ENCODE results near the gene OR2L5. TPM values are rescaled to one million over a fixed set of nuclear protein-coding genes. Genes with fewer than 3 reads are reported as not detected.

The OR2L5 gene, protein sequence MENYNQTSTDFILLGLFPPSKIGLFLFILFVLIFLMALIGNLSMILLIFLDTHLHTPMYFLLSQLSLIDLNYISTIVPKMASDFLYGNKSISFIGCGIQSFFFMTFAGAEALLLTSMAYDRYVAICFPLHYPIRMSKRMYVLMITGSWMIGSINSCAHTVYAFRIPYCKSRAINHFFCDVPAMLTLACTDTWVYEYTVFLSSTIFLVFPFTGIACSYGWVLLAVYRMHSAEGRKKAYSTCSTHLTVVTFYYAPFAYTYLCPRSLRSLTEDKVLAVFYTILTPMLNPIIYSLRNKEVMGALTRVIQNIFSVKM
- not detected for total RNA-seq

GRCh38 chr1:248013229-248013710, at the start of gene OR2L5:
TSS of gene OR2L5 (plus strand) at chr1:248013660. CDS start at chr1:248021948, 8,288 bp downstream.
- Histone ChIP-seq H3K9me3 (peaks cover 0 to 35% (median 14%) of the 10 kb centered on the region in 4 donors), H3K4me3 (no peak within 1 kb of the TSS), H3K27ac (replicated peaks in 1 of 4) (no peak within 1 kb of the TSS), H3K27me3 (no peaks in the 10 kb centered on the region), H3K36me3 (no peaks in the 10 kb centered on the region), H3K4me1 (no peaks in the 10 kb centered on the region)
- intact Hi-C loops (cut with DNase I) = no loop called here
- WGBS = 84% methylated on average over 2 of the region's 2 CpGs
- no peak for DNase-seq (ENCODE audit: extremely low spot score)
- TF ChIP-seq, protein P1, sequence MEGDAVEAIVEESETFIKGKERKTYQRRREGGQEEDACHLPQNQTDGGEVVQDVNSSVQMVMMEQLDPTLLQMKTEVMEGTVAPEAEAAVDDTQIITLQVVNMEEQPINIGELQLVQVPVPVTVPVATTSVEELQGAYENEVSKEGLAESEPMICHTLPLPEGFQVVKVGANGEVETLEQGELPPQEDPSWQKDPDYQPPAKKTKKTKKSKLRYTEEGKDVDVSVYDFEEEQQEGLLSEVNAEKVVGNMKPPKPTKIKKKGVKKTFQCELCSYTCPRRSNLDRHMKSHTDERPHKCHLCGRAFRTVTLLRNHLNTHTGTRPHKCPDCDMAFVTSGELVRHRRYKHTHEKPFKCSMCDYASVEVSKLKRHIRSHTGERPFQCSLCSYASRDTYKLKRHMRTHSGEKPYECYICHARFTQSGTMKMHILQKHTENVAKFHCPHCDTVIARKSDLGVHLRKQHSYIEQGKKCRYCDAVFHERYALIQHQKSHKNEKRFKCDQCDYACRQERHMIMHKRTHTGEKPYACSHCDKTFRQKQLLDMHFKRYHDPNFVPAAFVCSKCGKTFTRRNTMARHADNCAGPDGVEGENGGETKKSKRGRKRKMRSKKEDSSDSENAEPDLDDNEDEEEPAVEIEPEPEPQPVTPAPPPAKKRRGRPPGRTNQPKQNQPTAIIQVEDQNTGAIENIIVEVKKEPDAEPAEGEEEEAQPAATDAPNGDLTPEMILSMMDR (IDR thresholded peaks at IDR 0.05) = no peak
- no peak for TF ChIP-seq EP300 (IDR thresholded peaks at IDR 0.05)

GRCh38 chr1:247964933-247965332, 48.5 kb upstream of the OR2L5 start, which contains the start of gene OR2AK2:
TSS of gene OR2AK2 (plus strand) at chr1:247965233. CDS start at chr1:247965377, 144 bp downstream.
- Histone ChIP-seq H3K27me3 (no peaks in the 10 kb centered on the region), H3K9me3 (no peaks in the 10 kb centered on the region), H3K4me1 (no peaks in the 10 kb centered on the region), H3K27ac (replicated peaks in 1 of 4) (no peak within 1 kb of the TSS), H3K36me3 (no peaks in the 10 kb centered on the region), H3K4me3 (no peak within 1 kb of the TSS)
- intact Hi-C loops (cut with DNase I) = no loop called here
- WGBS = 83% methylated on average over 2 of the region's 2 CpGs
- no peak for TF ChIP-seq EP300 (IDR thresholded peaks at IDR 0.05)
- no peak for DNase-seq (ENCODE audit: extremely low spot score)

DNA sequence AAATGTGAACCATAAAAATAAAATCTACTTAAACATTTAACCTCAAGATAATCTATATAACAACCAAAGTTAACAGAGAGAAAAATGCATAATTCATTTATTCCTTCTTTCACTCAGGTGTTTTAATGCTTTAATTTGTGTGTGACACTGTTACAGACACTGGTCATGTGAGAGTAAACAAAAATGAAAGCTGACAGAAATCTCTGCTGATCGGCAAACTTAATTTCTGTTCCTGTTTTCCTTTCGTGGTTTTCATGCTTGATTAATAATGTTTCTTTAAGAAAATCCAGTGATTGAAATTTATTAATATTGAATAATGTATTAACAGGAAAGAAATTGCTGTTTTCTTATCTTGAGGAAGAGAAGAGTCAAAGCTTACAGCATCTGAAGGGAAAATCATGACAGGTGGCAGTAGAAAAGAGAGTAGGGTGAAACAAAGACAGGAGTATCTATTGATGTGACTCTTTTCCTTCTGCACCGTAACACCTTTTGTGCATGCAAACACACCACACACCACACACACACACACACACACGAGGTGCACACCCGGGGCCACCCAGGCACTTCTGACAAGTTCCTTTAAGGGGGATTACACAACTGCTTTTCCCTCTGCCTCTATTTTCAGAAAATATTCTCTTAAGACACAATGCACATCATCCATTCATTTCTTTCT, 46.8 kb upstream of the OR2L5 start:
- TF ChIP-seq POLR2A (IDR thresholded peaks at IDR 0.05; ENCODE audit: low read depth) (no peak), POLR2AphosphoS5 (IDR thresholded peaks at IDR 0.05) (no peak), EP300 (IDR thresholded peaks at IDR 0.05) (no peak)
- TF ChIP-seq, protein P1 (IDR thresholded peaks at IDR 0.05) = no peak
- Histone ChIP-seq H3K9me3 (no peaks in the 10 kb centered on the region), H3K4me3 (no peak overlapping the region), H3K4me1 (no peaks in the 10 kb centered on the region), H3K27ac (replicated peaks in 1 of 4) (no peak overlapping the region), H3K27me3 (no peaks in the 10 kb centered on the region), H3K36me3 (no peaks in the 10 kb centered on the region)
- intact Hi-C loops (cut with DNase I) = no loop called here
- 60% methylated on average over 5 of the region's 5 CpGs for WGBS
- DNase-seq (ENCODE audit: extremely low spot score) = no peak

GRCh38 chr1:247992986-247993385, 20.5 kb upstream of the OR2L5 start:
- TF ChIP-seq POLR2A (IDR thresholded peaks at IDR 0.05; ENCODE audit: low read depth) (no peak), EP300 (IDR thresholded peaks at IDR 0.05) (no peak)
- 47% methylated on average over 2 of the region's 2 CpGs for WGBS
- Histone ChIP-seq H3K4me3 (no peak overlapping the region), H3K4me1 (no peaks in the 10 kb centered on the region), H3K9me3 (no peaks in the 10 kb centered on the region), H3K27me3 (no peaks in the 10 kb centered on the region), H3K27ac (replicated peaks in 1 of 4) (no peak overlapping the region), H3K36me3 (no peaks in the 10 kb centered on the region)
- DNase-seq (ENCODE audit: extremely low spot score) = no peak
- intact Hi-C loops (cut with DNase I) = no loop called here

DNA sequence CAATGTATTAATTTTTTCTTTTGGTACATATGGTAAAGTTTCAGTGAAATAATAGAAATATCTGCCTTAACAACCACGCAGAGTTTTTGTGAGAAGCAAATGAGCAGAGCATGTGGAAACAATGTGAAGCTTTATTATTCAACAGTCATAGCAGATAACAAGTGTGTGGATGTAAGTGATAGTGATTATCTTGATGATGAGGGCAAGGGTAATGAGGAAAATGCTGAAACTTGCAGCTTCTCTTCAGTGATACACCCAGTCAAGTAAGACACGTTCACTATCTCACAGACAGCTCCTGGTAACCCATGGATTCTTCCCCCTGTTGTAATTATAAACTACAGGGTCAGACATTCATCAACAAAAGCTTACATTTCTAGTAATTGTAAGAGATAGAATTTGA, 14.6 kb upstream of the OR2L5 start:
- no peak overlapping the region for H3K27ac ChIP-seq (replicated peaks in 1 of 4)
- no peaks in the 10 kb centered on the region for H3K36me3 ChIP-seq
- no peaks in the 10 kb centered on the region for H3K9me3 ChIP-seq
- H3K4me1 ChIP-seq = no peaks in the 10 kb centered on the region
- TF ChIP-seq POLR2A (IDR thresholded peaks at IDR 0.05; ENCODE audit: low read depth) (no peak), EP300 (IDR thresholded peaks at IDR 0.05) (no peak), POLR2AphosphoS5 (IDR thresholded peaks at IDR 0.05) (no peak)
- TF ChIP-seq, protein P1 (IDR thresholded peaks at IDR 0.05) = no peak
- intact Hi-C loops (cut with DNase I) = no loop called here
- H3K4me3 ChIP-seq = no peak overlapping the region
- no peaks in the 10 kb centered on the region for H3K27me3 ChIP-seq
- WGBS = 30% methylated on average over 2 of the region's 2 CpGs
- DNase-seq (ENCODE audit: extremely low spot score) = no peak

All from esophagus muscularis mucosa (tissue), 4 donors.